ENCODE measurements around the gene AZU1. TPM values are rescaled to one million over a fixed set of nuclear protein-coding genes. Genes with fewer than 3 reads are reported as not detected.

AZU1 gene
- total RNA-seq, 4 donors from 2014 or later = 0.68 TPM; not detected in 3

DNA sequence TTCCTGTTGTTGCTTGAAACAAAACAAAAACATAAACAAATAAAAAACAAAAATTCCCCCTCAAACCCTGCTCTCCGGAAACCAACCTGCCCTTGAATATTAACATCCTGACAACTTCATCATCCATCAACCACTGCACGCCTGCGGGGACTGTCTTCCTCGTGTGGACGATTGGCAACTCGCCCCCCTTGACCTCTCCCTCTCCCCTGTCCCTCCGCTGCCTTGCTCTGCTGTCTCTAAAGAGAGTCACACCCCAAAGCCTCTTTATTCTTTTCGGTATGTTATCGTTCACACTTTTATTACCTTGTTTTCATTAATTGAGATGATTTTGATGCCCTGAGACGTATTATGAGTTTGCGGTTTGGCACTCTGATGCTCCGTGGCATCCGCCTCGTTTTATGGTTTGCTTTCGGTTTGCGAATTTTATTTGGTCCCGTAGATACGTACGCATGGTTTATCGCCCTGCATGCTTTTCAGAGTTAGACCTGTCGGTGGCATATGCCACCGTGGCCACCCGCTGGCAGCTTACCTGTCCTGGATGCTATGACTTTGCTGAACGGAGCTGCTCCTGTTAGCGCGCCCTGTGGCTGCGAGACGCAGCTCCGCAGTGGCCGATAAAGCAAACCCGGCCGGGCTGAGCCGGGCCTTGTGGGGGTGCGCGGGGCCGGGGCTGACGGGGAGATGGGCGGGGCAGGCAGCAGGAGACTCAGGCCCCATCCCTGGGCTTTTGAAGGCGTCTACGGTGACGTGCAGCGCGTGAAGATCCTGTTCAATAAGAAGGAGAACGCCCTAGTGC, 19.8 kb upstream of the AZU1 start:
- TF ChIP-seq, protein P1, sequence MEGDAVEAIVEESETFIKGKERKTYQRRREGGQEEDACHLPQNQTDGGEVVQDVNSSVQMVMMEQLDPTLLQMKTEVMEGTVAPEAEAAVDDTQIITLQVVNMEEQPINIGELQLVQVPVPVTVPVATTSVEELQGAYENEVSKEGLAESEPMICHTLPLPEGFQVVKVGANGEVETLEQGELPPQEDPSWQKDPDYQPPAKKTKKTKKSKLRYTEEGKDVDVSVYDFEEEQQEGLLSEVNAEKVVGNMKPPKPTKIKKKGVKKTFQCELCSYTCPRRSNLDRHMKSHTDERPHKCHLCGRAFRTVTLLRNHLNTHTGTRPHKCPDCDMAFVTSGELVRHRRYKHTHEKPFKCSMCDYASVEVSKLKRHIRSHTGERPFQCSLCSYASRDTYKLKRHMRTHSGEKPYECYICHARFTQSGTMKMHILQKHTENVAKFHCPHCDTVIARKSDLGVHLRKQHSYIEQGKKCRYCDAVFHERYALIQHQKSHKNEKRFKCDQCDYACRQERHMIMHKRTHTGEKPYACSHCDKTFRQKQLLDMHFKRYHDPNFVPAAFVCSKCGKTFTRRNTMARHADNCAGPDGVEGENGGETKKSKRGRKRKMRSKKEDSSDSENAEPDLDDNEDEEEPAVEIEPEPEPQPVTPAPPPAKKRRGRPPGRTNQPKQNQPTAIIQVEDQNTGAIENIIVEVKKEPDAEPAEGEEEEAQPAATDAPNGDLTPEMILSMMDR (IDR thresholded peaks at IDR 0.05; ENCODE audit: low read depth) = no peak

DNA sequence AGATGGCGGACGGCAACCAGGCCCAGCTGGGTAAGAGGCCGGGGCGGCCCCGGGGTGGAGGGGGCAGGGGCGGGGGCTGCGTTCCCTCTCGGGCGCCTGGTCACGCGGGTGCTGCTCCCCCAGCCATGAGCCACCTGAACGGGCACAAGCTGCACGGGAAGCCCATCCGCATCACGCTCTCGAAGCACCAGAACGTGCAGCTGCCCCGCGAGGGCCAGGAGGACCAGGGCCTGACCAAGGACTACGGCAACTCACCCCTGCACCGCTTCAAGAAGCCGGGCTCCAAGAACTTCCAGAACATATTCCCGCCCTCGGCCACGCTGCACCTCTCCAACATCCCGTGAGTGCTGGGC, 19.2 kb upstream of the AZU1 start:
- TF ChIP-seq, protein P1 (IDR thresholded peaks at IDR 0.05; ENCODE audit: low read depth) = no peak

DNA sequence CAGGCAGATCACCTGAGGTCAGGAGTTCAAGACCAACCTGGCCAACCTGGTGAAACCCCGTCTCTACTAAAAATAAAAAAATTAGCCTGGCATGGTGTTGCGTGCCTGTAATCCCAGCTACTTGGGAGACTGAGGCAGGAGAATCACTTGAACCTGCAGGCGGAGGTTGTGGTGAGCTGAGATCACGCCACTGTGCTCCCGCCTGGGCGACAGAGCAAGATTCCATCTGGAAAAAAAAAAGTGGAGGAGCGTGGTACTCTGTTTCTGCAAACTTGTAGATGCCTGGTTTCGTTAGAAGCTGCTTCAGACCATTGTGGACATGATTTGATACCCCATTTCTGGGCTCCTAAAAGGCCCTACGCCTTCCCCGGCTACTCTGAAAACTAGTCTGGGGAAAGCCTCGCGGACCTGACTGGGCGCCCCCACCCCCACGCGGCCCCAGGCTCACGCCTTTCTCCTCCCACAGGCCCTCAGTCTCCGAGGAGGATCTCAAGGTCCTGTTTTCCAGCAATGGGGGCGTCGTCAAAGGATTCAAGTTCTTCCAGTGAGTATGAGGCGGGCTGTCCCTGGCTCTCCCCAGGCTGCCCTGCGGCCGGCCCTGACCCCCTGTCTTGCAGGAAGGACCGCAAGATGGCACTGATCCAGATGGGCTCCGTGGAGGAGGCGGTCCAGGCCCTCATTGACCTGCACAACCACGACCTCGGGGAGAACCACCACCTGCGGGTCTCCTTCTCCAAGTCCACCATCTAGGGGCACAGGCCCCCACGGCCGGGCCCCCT, 17.4 kb upstream of the AZU1 start:
- TF ChIP-seq, protein P1 (IDR thresholded peaks at IDR 0.05; ENCODE audit: low read depth) = no peak

DNA sequence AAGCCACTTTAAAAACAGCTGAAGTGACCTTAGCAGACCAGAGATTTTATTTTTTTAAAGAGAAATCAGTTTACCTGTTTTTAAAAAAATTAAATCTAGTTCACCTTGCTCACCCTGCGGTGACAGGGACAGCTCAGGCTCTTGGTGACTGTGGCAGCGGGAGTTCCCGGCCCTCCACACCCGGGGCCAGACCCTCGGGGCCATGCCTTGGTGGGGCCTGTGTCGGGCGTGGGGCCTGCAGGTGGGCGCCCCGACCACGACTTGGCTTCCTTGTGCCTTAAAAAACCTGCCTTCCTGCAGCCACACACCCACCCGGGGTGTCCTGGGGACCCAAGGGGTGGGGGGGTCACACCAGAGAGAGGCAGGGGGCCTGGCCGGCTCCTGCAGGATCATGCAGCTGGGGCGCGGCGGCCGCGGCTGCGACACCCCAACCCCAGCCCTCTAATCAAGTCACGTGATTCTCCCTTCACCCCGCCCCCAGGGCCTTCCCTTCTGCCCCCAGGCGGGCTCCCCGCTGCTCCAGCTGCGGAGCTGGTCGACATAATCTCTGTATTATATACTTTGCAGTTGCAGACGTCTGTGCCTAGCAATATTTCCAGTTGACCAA, 16.7 kb upstream of the AZU1 start:
- TF ChIP-seq, protein P1 (IDR thresholded peaks at IDR 0.05; ENCODE audit: low read depth) = no peak

DNA sequence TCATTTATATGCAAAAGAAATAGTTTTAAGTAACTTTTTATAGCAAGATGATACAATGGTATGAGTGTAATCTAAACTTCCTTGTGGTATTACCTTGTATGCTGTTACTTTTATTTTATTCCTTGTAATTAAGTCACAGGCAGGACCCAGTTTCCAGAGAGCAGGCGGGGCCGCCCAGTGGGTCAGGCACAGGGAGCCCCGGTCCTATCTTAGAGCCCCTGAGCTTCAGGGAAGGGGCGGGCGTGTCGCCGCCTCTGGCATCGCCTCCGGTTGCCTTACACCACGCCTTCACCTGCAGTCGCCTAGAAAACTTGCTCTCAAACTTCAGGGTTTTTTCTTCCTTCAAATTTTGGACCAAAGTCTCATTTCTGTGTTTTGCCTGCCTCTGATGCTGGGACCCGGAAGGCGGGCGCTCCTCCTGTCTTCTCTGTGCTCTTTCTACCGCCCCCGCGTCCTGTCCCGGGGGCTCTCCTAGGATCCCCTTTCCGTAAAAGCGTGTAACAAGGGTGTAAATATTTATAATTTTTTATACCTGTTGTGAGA, 16.1 kb upstream of the AZU1 start:
- TF ChIP-seq, protein P1 (IDR thresholded peaks at IDR 0.05; ENCODE audit: low read depth) = no peak

DNA sequence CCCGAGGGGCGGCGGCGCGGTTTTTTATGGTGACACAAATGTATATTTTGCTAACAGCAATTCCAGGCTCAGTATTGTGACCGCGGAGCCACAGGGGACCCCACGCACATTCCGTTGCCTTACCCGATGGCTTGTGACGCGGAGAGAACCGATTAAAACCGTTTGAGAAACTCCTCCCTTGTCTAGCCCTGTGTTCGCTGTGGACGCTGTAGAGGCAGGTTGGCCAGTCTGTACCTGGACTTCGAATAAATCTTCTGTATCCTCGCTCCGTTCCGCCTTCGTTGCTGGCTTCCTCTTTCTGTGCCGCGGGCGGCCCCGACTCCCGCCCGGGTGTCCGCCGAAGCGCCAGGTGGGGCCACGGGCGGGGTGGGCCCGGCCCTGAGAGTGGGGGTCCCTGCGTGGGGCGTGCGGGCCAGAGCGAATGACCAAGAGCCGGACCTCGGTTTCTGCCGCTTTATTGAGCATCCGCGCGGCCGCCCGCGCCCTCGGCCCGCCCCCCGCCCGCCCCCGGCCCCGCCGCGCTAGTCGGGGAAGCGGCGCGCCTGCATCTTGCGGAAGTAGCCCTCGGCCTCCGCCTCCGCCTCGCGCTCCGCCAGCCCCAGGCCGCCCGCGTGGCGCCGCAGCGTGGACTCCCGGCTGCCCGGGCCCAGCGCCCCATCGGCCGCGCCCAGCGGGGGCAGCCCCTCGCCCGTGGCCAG, 15.4 kb upstream of the AZU1 start:
- TF ChIP-seq, protein P1 (IDR thresholded peaks at IDR 0.05; ENCODE audit: low read depth) = no peak
